Parathyroid adenoma (tissue), 2 donors: ENCODE data around the gene UBA52.

Experiments
- H2AFZ ChIP-seq: fragments of 300-600 bp; sonication (generic); one replicate; pipeline ENCODE4 v1.7.0; 2017; ENCODE audit warnings: antibody characterized with exemption, mild to moderate bottlenecking
- H3K27ac ChIP-seq: fragments of 300-600 bp; sonication (generic); one replicate; pipeline ENCODE4 v1.7.0; 2017
- H3K27me3 ChIP-seq: fragments of 300-600 bp; sonication (generic); one replicate; pipeline ENCODE4 v1.7.0; 2017; ENCODE audit warnings: low read length; ENCODE audit not compliant: control insufficient read depth, insufficient read depth
- H3K36me3 ChIP-seq: fragments of 300-600 bp; sonication (generic); one replicate; pipeline ENCODE4 v1.7.0; 2017; ENCODE audit warnings: low read length; ENCODE audit not compliant: control insufficient read depth, insufficient read depth
- H3K4me1 ChIP-seq: fragments of 300-600 bp; sonication (generic); one replicate; pipeline ENCODE4 v1.7.0; 2017; ENCODE audit warnings: control low read depth
- H3K4me2 ChIP-seq: fragments of 300-600 bp; sonication (generic); one replicate; pipeline ENCODE4 v1.7.0; 2017; ENCODE audit warnings: low read length
- H3K4me3 ChIP-seq: fragments of 300-600 bp; sonication (generic); one replicate; pipeline ENCODE4 v1.7.0; 2017; ENCODE audit warnings: low read depth, low read length
- H3K79me2 ChIP-seq: fragments of 300-600 bp; sonication (generic); one replicate; pipeline ENCODE4 v1.7.0; 2017; ENCODE audit warnings: control low read depth
- H3K9ac ChIP-seq: fragments of 300-600 bp; sonication (generic); one replicate; pipeline ENCODE4 v1.7.0; 2017; ENCODE audit warnings: mild to moderate bottlenecking
- H3K9me3 ChIP-seq: fragments of 300-600 bp; sonication (generic); one replicate; pipeline ENCODE4 v1.7.0; 2017; ENCODE audit warnings: low read length; ENCODE audit not compliant: control insufficient read depth
- TF ChIP-seq, protein P1 (sequence below): fragments of 300-600 bp; sonication (generic); IDR thresholded peaks from one replicate; pipeline ENCODE4 v1.7.0; 2017; ENCODE audit warnings: antibody characterized with exemption, mild to moderate bottlenecking
- donor health status: primary hyperparathyroidism.

UBA52 gene

DNA sequence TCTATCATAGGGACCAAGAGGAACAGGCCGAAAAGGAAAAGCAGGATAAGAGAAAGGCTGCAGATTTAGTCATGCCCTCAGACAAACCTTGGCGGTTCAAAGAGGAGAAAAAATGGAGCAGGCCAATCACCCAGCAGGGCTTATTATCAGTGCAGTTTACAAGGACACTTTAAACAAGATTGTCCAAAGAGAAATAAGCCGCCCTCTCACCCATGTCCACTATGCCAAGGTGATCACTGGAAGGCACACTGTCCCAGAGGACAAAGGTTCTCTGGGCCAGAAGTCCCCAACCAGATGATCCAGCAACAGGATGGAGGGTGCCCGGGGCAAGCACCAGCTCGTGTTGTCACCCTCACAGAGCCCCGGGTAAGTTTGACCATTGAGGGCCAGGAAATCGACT lies 8.7 kb downstream of the UBA52 start:
- no peak overlapping the region for H3K4me2 ChIP-seq
- no peak overlapping the region for H3K9ac ChIP-seq
- H2AFZ ChIP-seq = no peak overlapping the region
- no peaks in the 10 kb centered on the region for H3K4me1 ChIP-seq
- H3K27ac ChIP-seq = no peak overlapping the region
- H3K27me3 ChIP-seq = no peaks in the 10 kb centered on the region
- H3K4me3 ChIP-seq = no peak overlapping the region
- no peaks in the 10 kb centered on the region for H3K79me2 ChIP-seq
- no peaks in the 10 kb centered on the region for H3K36me3 ChIP-seq
- TF ChIP-seq, protein P1, sequence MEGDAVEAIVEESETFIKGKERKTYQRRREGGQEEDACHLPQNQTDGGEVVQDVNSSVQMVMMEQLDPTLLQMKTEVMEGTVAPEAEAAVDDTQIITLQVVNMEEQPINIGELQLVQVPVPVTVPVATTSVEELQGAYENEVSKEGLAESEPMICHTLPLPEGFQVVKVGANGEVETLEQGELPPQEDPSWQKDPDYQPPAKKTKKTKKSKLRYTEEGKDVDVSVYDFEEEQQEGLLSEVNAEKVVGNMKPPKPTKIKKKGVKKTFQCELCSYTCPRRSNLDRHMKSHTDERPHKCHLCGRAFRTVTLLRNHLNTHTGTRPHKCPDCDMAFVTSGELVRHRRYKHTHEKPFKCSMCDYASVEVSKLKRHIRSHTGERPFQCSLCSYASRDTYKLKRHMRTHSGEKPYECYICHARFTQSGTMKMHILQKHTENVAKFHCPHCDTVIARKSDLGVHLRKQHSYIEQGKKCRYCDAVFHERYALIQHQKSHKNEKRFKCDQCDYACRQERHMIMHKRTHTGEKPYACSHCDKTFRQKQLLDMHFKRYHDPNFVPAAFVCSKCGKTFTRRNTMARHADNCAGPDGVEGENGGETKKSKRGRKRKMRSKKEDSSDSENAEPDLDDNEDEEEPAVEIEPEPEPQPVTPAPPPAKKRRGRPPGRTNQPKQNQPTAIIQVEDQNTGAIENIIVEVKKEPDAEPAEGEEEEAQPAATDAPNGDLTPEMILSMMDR = no peak
- H3K9me3 ChIP-seq = no peaks in the 10 kb centered on the region

DNA sequence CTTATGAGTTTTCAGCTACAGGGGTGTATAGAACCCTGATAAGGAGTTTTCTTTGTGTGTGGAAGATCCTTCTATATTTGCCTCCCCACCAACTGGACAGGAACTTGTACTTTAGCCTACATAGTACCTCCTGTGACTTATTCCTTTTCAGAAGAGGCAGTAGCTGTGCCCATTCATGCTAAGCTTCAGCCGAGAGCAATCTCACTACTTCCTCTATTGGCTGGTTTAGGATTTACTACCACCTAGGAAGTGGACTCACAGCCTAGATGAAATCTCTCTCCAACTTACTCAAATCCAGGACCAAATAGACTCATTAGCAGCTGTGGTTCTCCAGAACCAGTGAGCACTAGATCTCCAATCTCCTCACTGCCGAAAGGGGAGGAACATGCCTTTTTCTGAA lies 14.6 kb downstream of the UBA52 start:
- no peaks in the 10 kb centered on the region for H3K9me3 ChIP-seq
- no peak overlapping the region for H3K4me2 ChIP-seq
- no peak overlapping the region for H3K27ac ChIP-seq
- no peaks in the 10 kb centered on the region for H3K4me1 ChIP-seq
- H3K79me2 ChIP-seq = no peaks in the 10 kb centered on the region
- H3K9ac ChIP-seq = no peak overlapping the region
- no peaks in the 10 kb centered on the region for H3K27me3 ChIP-seq
- H2AFZ ChIP-seq = no peak overlapping the region
- TF ChIP-seq, protein P1 = no peak
- H3K4me3 ChIP-seq = no peak overlapping the region
- H3K36me3 ChIP-seq = no peaks in the 10 kb centered on the region

DNA sequence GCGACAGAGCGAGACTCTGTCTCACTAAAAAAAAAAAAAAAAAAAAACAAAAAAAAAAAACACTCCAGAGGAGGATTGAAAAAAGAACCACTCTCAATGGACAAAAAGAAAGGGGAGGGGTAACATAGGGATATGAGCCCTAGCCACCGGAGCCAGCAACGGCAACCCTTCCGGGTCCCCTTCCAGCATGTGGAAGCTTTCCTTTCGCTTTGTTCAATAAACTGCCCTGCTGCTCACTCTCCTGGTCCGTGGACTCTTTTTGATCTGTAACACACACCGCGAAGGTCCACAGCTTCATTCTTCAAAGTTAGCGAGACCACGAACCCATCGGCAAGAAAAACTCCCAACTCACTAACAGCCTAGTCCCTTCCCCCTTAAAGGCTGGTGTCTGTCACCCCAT lies 15.9 kb downstream of the UBA52 start:
- Histone ChIP-seq H3K79me2 (no peaks in the 10 kb centered on the region), H3K9ac (no peak overlapping the region), H3K4me2 (no peak overlapping the region), H3K27ac (no peak overlapping the region), H3K36me3 (no peaks in the 10 kb centered on the region), H3K4me3 (no peak overlapping the region), H2AFZ (no peak overlapping the region), H3K4me1 (no peaks in the 10 kb centered on the region), H3K9me3 (no peaks in the 10 kb centered on the region), H3K27me3 (no peaks in the 10 kb centered on the region)
- TF ChIP-seq, protein P1 = no peak

DNA sequence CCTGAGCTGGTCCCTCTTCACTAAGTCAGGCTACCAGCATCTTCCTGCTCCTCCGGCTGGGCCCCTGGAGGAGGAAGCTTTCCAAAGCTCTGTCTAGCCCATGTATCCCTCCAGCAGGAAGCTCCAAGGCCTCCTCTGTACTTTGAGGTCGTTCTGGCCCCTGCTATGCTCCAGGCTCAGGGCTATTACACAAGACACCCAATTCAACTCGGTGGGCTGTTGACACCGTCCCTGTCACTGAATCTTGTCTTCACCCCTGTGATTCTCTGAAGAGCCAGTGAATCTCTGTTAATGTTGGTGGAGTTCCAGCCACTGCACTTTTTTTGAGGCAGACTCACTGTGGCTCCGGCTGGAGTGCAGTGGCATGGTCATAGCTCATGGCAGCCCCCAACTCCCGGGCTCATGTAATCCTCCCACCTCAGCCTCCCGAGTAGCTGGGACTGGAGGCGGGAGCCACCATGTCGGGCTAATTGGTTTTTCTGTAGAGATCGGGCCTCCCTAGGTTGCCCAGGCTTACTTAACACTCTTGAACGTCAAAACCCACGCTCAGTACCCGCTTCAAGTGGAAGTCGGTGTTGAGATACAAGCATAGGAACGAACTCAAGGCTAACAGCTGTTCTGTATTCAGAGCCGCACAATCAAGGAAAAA lies 16.4 kb downstream of the UBA52 start:
- Histone ChIP-seq H2AFZ (peak overlapping the region; percentile 99), H3K36me3 (no peaks in the 10 kb centered on the region), H3K4me2 (peak overlapping the region; percentile 72), H3K4me1 (no peaks in the 10 kb centered on the region), H3K9me3 (no peaks in the 10 kb centered on the region), H3K27ac (peak overlapping the region; percentile 74), H3K9ac (no peak overlapping the region), H3K79me2 (no peaks in the 10 kb centered on the region), H3K27me3 (no peaks in the 10 kb centered on the region), H3K4me3 (peak overlapping the region; percentile 73)
- TF ChIP-seq, protein P1 = no peak
